ENCODE measurements around the gene PHACTR2.
"Not testable (repeated sequence)": the region's sequence is repeated elsewhere in the genome, so short reads cannot be mapped to it uniquely, and the experiment has no call there.

The PHACTR2 gene

GRCh38 chr6:143864234-143864633 lies 186.5 kb downstream of the PHACTR2 start, which contains the start of gene ZC2HC1B:
Gene ZC2HC1B, plus strand, starts transcription at chr6:143864474. Its CDS starts 66 bp downstream, at chr6:143864540.
- no peak for TF ChIP-seq POLR2A (IDR thresholded peaks at IDR 0.05; ENCODE audit: low read depth, low read length)
- DNase-seq (ENCODE audit: insufficient read length, low spot score) (no peak), FAIRE-seq (no peak)

DNA sequence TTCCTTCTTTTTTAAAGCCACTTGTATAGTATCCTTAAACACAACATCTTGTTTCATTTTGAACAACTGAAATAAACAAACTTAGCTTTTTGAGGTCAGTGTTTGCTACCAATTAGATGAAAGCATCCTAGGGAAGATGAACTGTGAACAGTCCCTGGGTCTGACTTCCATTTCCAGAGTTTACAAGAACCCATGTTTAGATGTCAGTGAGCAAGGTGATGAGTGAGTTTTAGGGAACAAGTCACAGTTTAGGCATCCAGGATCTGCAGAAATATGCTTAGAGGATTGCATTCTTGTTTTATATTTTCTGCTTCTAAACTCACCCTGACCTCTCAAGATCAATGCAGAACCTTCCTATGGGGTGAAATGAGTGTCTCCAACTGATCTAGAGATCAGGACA lies 189.5 kb downstream of the PHACTR2 start:
- no peak for FAIRE-seq
- no peak for DNase-seq (ENCODE audit: insufficient read length, low spot score)
- no peak for TF ChIP-seq POLR2A (IDR thresholded peaks at IDR 0.05; ENCODE audit: low read depth, low read length)

DNA sequence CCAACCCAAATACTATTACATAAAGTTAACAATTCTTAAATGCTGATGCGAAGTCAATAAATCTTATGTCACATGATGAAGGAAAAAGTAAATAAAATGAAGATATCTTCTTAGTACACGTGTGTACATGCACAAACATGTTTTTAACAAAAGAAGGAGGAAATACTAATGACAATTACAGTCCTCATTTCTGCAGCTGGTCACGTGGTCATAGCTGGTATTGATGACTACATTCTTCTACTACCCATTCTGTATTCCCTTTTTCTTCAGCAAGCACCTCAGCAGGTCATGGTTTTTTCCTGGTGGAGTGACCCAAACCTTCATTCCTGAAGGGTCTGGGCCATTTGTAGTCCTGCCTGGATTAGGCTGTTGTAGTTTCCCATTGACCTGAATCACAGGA lies 191.0 kb downstream of the PHACTR2 start:
- FAIRE-seq; DNase-seq (ENCODE audit: insufficient read length, low spot score): not testable (repeated sequence)

GRCh38 chr6:143871202-143871730 lies 193.5 kb downstream of the PHACTR2 start:
- FAIRE-seq; DNase-seq (ENCODE audit: insufficient read length, low spot score): not testable (repeated sequence)

DNA sequence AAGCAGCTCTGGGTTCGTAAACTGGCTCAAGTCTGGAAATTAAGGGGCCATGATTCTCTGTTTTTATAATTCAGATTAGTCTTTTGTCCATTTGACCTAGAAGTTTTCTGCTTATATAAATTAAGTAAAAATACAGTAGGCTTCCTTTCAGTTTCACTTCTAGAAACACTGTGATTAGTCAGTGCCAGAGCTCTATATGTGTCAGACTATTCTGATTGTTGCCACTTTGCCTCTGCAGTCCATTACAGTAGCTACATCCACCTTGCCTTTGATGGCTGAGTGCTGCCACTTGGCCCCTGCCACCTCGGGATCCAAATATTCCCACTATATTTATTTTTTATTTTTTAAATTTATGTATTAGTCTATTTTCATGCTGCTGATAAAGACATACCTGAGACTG lies 194.4 kb downstream of the PHACTR2 start:
- no peak for FAIRE-seq
- no peak for DNase-seq (ENCODE audit: insufficient read length, low spot score)
- no peak for TF ChIP-seq POLR2A (IDR thresholded peaks at IDR 0.05; ENCODE audit: low read depth, low read length)

DNA sequence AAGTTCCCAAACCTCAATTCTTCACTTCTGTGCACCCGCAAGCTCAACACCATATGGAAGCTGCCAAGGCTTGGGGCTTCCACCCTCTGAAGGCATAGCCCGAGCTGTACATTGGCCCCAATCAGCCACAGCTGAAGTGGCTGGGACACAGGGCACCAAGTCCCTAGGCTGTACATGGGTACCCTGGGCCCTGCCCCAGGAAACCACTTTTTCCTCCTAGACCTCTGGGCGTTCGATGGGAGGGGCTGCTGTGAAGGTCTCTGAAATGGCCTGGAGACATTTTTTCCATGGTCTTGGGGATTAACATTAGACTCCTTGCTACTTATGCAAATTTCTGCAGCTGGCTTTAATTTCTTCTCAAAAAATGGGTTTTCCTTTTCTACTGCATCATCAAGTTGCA lies 195.8 kb downstream of the PHACTR2 start:
- not testable (repeated sequence) for FAIRE-seq; DNase-seq (ENCODE audit: insufficient read length, low spot score)

DNA sequence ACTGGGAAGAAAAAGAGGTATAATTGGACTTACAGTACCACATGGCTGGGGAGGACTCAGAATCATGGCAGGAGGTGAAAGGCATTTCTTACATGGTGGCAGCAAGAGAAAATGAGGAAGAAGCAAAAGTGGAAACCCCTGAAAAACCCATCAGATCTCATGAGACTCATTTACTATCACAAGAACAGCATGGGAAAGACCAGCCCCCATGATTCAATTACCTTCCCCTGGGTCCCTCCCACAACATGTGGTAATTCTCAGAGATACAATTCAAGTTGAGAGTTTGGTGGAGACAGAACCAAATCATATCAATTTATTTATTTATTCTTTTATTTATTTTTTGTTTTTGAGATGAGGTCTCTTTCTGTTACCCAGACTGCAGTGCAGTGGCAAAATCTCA lies 196.7 kb downstream of the PHACTR2 start:
- FAIRE-seq; DNase-seq (ENCODE audit: insufficient read length, low spot score): not testable (repeated sequence)

DNA sequence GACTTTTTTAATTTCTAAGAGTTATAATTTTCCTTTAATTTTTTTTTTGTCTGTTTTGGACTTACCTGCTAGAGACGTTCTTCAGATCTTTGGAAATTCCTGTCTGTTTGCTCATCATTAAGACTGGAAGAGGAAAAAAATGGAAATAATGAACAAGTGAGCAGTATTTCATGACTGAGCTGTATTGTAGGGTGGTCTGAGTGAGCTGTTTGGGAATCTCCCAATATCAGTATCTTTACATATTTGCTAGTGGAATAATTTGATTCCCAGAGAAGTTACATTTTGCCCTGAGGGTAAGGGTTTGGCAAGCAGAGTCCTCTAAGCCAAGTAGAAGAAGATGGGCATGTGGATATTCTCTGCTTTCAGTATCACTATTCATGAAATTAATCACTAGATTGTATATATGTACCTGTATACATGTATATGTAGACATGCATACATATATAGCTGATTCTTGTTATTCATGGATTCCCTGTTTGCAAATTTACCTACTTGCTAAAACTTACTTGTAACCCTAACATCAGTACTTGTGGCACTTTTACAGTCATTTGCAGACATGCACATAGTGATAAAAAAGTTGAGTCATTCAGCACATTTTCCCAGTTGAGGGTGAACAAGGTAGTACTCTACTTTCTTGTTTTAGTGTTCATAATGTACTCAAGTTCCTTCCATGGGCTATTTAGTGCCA lies 200.0 kb downstream of the PHACTR2 start:
- FAIRE-seq (no peak), DNase-seq (ENCODE audit: insufficient read length, low spot score) (no peak)
- no peak for TF ChIP-seq POLR2A (IDR thresholded peaks at IDR 0.05; ENCODE audit: low read depth, low read length)

DNA sequence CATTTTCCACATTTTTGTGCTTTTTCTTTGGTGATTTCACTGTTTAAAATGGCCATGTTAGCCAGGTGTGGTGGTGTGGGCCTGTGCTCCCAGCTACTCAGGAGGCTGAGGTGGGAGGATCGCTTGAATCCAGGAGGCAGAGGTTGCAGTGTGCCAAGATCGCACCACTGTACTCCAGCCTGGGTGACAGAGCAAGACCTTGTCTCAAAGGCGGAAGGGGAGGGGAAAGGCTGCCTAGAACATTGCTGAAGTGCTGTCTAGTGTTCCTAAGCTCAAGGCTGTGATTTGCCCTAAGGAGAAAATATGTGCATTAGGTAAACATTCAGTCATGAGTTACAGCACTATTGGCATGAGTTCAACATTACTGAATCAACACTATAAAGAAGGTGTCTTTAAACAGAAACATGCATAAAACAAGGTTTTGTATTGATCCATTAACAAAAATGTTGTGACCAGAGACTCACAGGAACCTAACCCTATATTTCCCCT lies 200.6 kb downstream of the PHACTR2 start:
- TF ChIP-seq POLR2A (IDR thresholded peaks at IDR 0.05; ENCODE audit: low read depth, low read length): no peak
- FAIRE-seq (no peak), DNase-seq (ENCODE audit: insufficient read length, low spot score) (no peak)

DNA sequence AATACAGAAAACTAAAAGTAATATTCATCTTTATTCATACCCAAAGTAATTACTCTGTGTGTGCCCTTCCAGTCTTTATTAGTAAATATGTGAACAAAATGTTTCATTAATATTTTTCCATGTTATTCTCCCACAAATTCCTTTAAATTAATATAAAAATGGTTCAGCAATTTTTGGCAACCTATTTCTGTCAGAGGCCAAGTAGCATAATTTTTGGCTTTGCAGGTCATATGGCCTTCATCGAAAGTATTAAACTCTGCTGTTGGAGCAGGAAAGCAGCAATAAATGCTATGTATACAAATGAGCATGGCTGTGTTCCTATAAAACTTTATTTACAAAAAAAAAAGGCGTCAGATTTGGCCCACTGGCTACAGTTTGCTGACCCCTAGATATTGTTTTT lies 202.6 kb downstream of the PHACTR2 start:
- DNase-seq (ENCODE audit: insufficient read length, low spot score) (no peak), FAIRE-seq (no peak)
- TF ChIP-seq POLR2A (IDR thresholded peaks at IDR 0.05; ENCODE audit: low read depth, low read length): no peak

All from H54 (cell line).